Measurements from ENCODE around the gene TNMD.

Gene TNMD

GRCh38 chrX:100609591-100609990, 24.9 kb downstream of the TNMD start:
- no peaks in the 10 kb centered on the region for H3K9me3 ChIP-seq
- H3K4me3 ChIP-seq, result no peak overlapping the region
- H3K27me3 ChIP-seq, result no peaks in the 10 kb centered on the region
- TF ChIP-seq CTCF (IDR thresholded peaks at IDR 0.05), result no peak
- H3K36me3 ChIP-seq, result no peaks in the 10 kb centered on the region
- H3K27ac ChIP-seq, result no peak overlapping the region
- H3K4me1 ChIP-seq, result no peaks in the 10 kb centered on the region
- no peak for DNase-seq
- intact Hi-C loops (cut with DNase I; ENCODE audit: low total_unique reads), result no loop called here

GRCh38 chrX:100611951-100612350, 27.2 kb downstream of the TNMD start:
- Histone ChIP-seq H3K27me3 (no peaks in the 10 kb centered on the region), H3K4me1 (no peaks in the 10 kb centered on the region), H3K4me3 (no peak overlapping the region), H3K9me3 (no peaks in the 10 kb centered on the region), H3K27ac (no peak overlapping the region), H3K36me3 (no peaks in the 10 kb centered on the region)
- DNase-seq, result no peak
- TF ChIP-seq CTCF (IDR thresholded peaks at IDR 0.05), result no peak
- intact Hi-C loops (cut with DNase I; ENCODE audit: low total_unique reads), result no loop called here

- DNase-seq, result no peak
- peak in 1 of 2 experiments; percentile 7 for TF ChIP-seq CTCF (IDR thresholded peaks at IDR 0.05)
- H3K9me3 ChIP-seq, result no peaks in the 10 kb centered on the region
- H3K4me1 ChIP-seq, result no peaks in the 10 kb centered on the region
- no peaks in the 10 kb centered on the region for H3K27me3 ChIP-seq
- H3K36me3 ChIP-seq, result no peaks in the 10 kb centered on the region
- H3K4me3 ChIP-seq, result no peak overlapping the region
- intact Hi-C loops (cut with DNase I; ENCODE audit: low total_unique reads), result no loop called here
- no peak overlapping the region for H3K27ac ChIP-seq
Measured at GRCh38 chrX:100615005-100615404, 30.3 kb downstream of the TNMD start.

- no peaks in the 10 kb centered on the region for H3K4me1 ChIP-seq
- no peaks in the 10 kb centered on the region for H3K9me3 ChIP-seq
- no peak overlapping the region for H3K27ac ChIP-seq
- no peak for TF ChIP-seq CTCF (IDR thresholded peaks at IDR 0.05)
- H3K27me3 ChIP-seq, result no peaks in the 10 kb centered on the region
- intact Hi-C loops (cut with DNase I; ENCODE audit: low total_unique reads), result no loop called here
- no peaks in the 10 kb centered on the region for H3K36me3 ChIP-seq
- H3K4me3 ChIP-seq, result no peak overlapping the region
- DNase-seq, result no peak
Measured at GRCh38 chrX:100623001-100623400, 38.3 kb downstream of the TNMD start.

- H3K4me3 ChIP-seq, result no peak overlapping the region
- H3K9me3 ChIP-seq, result no peaks in the 10 kb centered on the region
- no peak for TF ChIP-seq CTCF (IDR thresholded peaks at IDR 0.05)
- peaks cover 0 to 3% (median 0%) of the 10 kb centered on the region in 3 donors for H3K36me3 ChIP-seq
- H3K4me1 ChIP-seq, result no peaks in the 10 kb centered on the region
- intact Hi-C loops (cut with DNase I; ENCODE audit: low total_unique reads), result no loop called here
- H3K27ac ChIP-seq, result no peak overlapping the region
- no peak for DNase-seq
- H3K27me3 ChIP-seq, result no peaks in the 10 kb centered on the region
Measured at GRCh38 chrX:100625985-100626491, 41.3 kb downstream of the TNMD start.

- Histone ChIP-seq H3K4me1 (peaks cover 0 to 4% (median 0%) of the 10 kb centered on the region in 4 donors), H3K27me3 (no peaks in the 10 kb centered on the region), H3K9me3 (no peaks in the 10 kb centered on the region), H3K27ac (no peak overlapping the region), H3K4me3 (no peak overlapping the region), H3K36me3 (no peaks in the 10 kb centered on the region)
- intact Hi-C loops (cut with DNase I; ENCODE audit: low total_unique reads), result no loop called here
- TF ChIP-seq CTCF (IDR thresholded peaks at IDR 0.05), result no peak
- no peak for DNase-seq
Measured at GRCh38 chrX:100635040-100635439, 50.3 kb downstream of the TNMD start.

All from tibial artery (tissue), 4 donors.